GM12878 (cell line): Measurements from ENCODE around the gene CHCHD1.
"Not testable (repeated sequence)": the region's sequence is repeated elsewhere in the genome, so short reads cannot be mapped to it uniquely, and the experiment has no call there.

ENCODE experiments used
- ATF7 ChIP-seq: fragments of 450-650 bp; IDR thresholded peaks from 2 replicates; pipeline ENCODE4 v1.6.1; 2016; ENCODE audit warnings: low read depth, mild to moderate bottlenecking
- BACH1 ChIP-seq: fragments of 450-650 bp; IDR thresholded peaks from 2 replicates; pipeline ENCODE4 v1.6.1; 2017; ENCODE audit warnings: mild to moderate bottlenecking, borderline replicate concordance
- CEBPZ ChIP-seq: fragments of 150-350 bp; IDR thresholded peaks from 2 replicates; pipeline ENCODE4 v1.6.1; 2016; ENCODE audit warnings: low read depth, low read length
- TARDBP ChIP-seq: IDR thresholded peaks from 2 replicates; pipeline ENCODE4 v1.6.1; 2016; ENCODE audit warnings: borderline replicate concordance
- TF ChIP-seq, protein P1 (sequence below), 3 experiments: IDR thresholded peaks in 2 of 3; conservative IDR thresholded peaks in 1 of 3; 2 replicates each; pipeline ENCODE4 v1.5.1; 2011; ENCODE audit warnings: low read depth in 3 of 3, low read length in 3 of 3, mild to moderate bottlenecking in 3 of 3, control low read depth in 2 of 3, moderate library complexity in 2 of 3, inconsistent platforms in 1 of 3, mixed read lengths in 1 of 3; ENCODE audit not compliant: control insufficient read depth in 2 of 3, insufficient read depth in 1 of 3; ENCODE audit errors: extremely low read depth in 1 of 3

- not testable (repeated sequence) for TF ChIP-seq TARDBP, BACH1, CEBPZ, ATF7
- TF ChIP-seq, protein P1, sequence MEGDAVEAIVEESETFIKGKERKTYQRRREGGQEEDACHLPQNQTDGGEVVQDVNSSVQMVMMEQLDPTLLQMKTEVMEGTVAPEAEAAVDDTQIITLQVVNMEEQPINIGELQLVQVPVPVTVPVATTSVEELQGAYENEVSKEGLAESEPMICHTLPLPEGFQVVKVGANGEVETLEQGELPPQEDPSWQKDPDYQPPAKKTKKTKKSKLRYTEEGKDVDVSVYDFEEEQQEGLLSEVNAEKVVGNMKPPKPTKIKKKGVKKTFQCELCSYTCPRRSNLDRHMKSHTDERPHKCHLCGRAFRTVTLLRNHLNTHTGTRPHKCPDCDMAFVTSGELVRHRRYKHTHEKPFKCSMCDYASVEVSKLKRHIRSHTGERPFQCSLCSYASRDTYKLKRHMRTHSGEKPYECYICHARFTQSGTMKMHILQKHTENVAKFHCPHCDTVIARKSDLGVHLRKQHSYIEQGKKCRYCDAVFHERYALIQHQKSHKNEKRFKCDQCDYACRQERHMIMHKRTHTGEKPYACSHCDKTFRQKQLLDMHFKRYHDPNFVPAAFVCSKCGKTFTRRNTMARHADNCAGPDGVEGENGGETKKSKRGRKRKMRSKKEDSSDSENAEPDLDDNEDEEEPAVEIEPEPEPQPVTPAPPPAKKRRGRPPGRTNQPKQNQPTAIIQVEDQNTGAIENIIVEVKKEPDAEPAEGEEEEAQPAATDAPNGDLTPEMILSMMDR (IDR thresholded peaks at IDR 0.05 in 2 of 3, conservative IDR thresholded peaks at IDR 0.05 in 1 of 3; ENCODE audit: control insufficient read depth in 2 of 3, extremely low read depth in 1 of 3, insufficient read depth in 1 of 3, low read depth in 3 of 3, low read length in 3 of 3): not testable (repeated sequence)
Measured at GRCh38 chr10:73787031-73787800, 5.4 kb downstream of the CHCHD1 start.
